Measurements from ENCODE around the gene ETV4.

ETV4 gene

GRCh38 chr17:43548689-43549379, 2.7 kb upstream of the ETV4 start:
- TF ChIP-seq CTCF (IDR thresholded peaks at IDR 0.05; ENCODE audit: low read length), result no peak
- no peak for TF ChIP-seq EZH2 (IDR thresholded peaks at IDR 0.05; ENCODE audit: borderline replicate concordance, low read length)
- H3K4me1 ChIP-seq (ENCODE audit: insufficient read depth, low read length, severe bottlenecking), result peaks cover 13% of the 10 kb centered on the region
- H2AFZ ChIP-seq (ENCODE audit: low read length), result no peak overlapping the region
- H3K27me3 ChIP-seq (ENCODE audit: insufficient read depth, low read length), result peaks cover 16% of the 10 kb centered on the region
- H3K4me2 ChIP-seq (ENCODE audit: low read length), result no peak overlapping the region
- no peaks in the 10 kb centered on the region for H3F3A ChIP-seq (ENCODE audit: insufficient read depth, low read length)
- no peak overlapping the region for H3K4me3 ChIP-seq (ENCODE audit: low read depth, low read length, poor library complexity, severe bottlenecking)
- H3K27ac ChIP-seq (ENCODE audit: low read depth, low read length, poor library complexity, severe bottlenecking), result no peak overlapping the region
- H3K9me3 ChIP-seq (ENCODE audit: low read length), result no peaks in the 10 kb centered on the region
- no peaks in the 10 kb centered on the region for H3K36me3 ChIP-seq (ENCODE audit: insufficient read depth, low read length)
- H4K20me1 ChIP-seq (ENCODE audit: insufficient read depth, low read length), result no peaks in the 10 kb centered on the region
- H3K9me2 ChIP-seq (ENCODE audit: low read depth, low read length), result no peaks in the 10 kb centered on the region
- H3K79me2 ChIP-seq (ENCODE audit: insufficient read depth, low read length), result no peaks in the 10 kb centered on the region
- no peak overlapping the region for H3K9ac ChIP-seq (ENCODE audit: low read length)

DNA sequence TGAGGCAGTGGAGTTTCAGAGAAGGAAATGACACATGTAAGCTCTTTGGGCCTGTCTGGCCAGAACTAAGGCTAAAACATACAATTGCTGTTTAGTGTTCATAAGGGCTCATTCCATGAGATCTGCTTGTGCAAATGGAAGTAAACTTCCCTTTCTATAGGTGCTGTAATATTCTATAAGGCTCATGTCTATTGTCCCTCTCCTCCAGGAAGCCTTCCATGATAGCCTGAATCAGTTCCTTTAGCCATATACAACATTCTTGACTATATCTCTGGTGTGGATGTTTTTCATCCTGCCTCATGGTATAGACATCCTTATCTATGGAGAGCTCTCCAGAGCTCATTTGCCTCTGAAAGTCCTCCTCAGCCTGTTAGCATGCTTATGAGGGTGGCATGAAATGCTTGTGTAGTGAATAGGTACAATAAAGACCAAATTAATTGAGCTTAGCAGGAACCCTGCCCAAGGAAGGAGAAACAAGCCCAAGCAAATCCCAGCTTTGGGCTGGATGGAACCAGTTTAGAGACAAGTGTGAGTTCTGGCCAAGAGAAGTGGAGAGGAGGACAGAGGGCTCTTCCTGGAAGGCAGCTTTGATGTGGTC, 1.6 kb upstream of the ETV4 start:
- H3K9me2 ChIP-seq (ENCODE audit: low read depth, low read length), result no peaks in the 10 kb centered on the region
- no peaks in the 10 kb centered on the region for H4K20me1 ChIP-seq (ENCODE audit: insufficient read depth, low read length)
- H3K9me3 ChIP-seq (ENCODE audit: low read length), result no peaks in the 10 kb centered on the region
- no peak overlapping the region for H3K4me3 ChIP-seq (ENCODE audit: low read depth, low read length, poor library complexity, severe bottlenecking)
- peaks cover 13% of the 10 kb centered on the region for H3K4me1 ChIP-seq (ENCODE audit: insufficient read depth, low read length, severe bottlenecking)
- H3K36me3 ChIP-seq (ENCODE audit: insufficient read depth, low read length), result no peaks in the 10 kb centered on the region
- TF ChIP-seq EZH2 (IDR thresholded peaks at IDR 0.05; ENCODE audit: borderline replicate concordance, low read length), result no peak
- TF ChIP-seq CTCF (IDR thresholded peaks at IDR 0.05; ENCODE audit: low read length), result no peak
- no peaks in the 10 kb centered on the region for H3K79me2 ChIP-seq (ENCODE audit: insufficient read depth, low read length)
- H3K27ac ChIP-seq (ENCODE audit: low read depth, low read length, poor library complexity, severe bottlenecking), result no peak overlapping the region
- no peak overlapping the region for H3K4me2 ChIP-seq (ENCODE audit: low read length)
- H2AFZ ChIP-seq (ENCODE audit: low read length), result no peak overlapping the region
- peaks cover 16% of the 10 kb centered on the region for H3K27me3 ChIP-seq (ENCODE audit: insufficient read depth, low read length)
- H3K9ac ChIP-seq (ENCODE audit: low read length), result no peak overlapping the region
- H3F3A ChIP-seq (ENCODE audit: insufficient read depth, low read length), result no peaks in the 10 kb centered on the region

GRCh38 chr17:43547189-43547550, 1.0 kb upstream of the ETV4 start:
- TF ChIP-seq EZH2 (IDR thresholded peaks at IDR 0.05; ENCODE audit: borderline replicate concordance, low read length) (no peak), CTCF (IDR thresholded peaks at IDR 0.05; ENCODE audit: low read length) (no peak)
- Histone ChIP-seq H3K4me2 (ENCODE audit: low read length) (peak overlapping the region; percentile 84; the same call in 1 of the 2 replicates), H3K4me3 (ENCODE audit: low read depth, low read length, poor library complexity, severe bottlenecking) (no peak overlapping the region)

More at GRCh38 chr17:43547189-43547550, 1.0 kb upstream of the ETV4 start:
- Histone ChIP-seq H3K9me2 (ENCODE audit: low read depth, low read length) (no peaks in the 10 kb centered on the region), H3K4me1 (ENCODE audit: insufficient read depth, low read length, severe bottlenecking) (peaks cover 13% of the 10 kb centered on the region), H3K9ac (ENCODE audit: low read length) (no peak overlapping the region), H3K9me3 (ENCODE audit: low read length) (no peaks in the 10 kb centered on the region), H3K27me3 (ENCODE audit: insufficient read depth, low read length) (peaks cover 16% of the 10 kb centered on the region), H2AFZ (ENCODE audit: low read length) (no peak overlapping the region), H4K20me1 (ENCODE audit: insufficient read depth, low read length) (no peaks in the 10 kb centered on the region), H3K79me2 (ENCODE audit: insufficient read depth, low read length) (no peaks in the 10 kb centered on the region), H3K27ac (ENCODE audit: low read depth, low read length, poor library complexity, severe bottlenecking) (no peak overlapping the region), H3K36me3 (ENCODE audit: insufficient read depth, low read length) (no peaks in the 10 kb centered on the region), H3F3A (ENCODE audit: insufficient read depth, low read length) (no peaks in the 10 kb centered on the region)

Data from OCI-LY1 (cell line).